GM19240 (cell line): Measurements from ENCODE around the gene TOP2A.
"Not testable (repeated sequence)": the region's sequence is repeated elsewhere in the genome, so short reads cannot be mapped to it uniquely, and the experiment has no call there.

Source experiments
- DNase-seq: peaks from one replicate; pipeline ENCODE4 v3.0.0; 2011; ENCODE audit warnings: low spot score; ENCODE audit not compliant: insufficient read length

The TOP2A gene

GRCh38 chr17:40432864-40433528 lies 15.3 kb upstream of the TOP2A start:
- no peak for DNase-seq

- DNase-seq, result no peak
Observed at GRCh38 chr17:40431231-40431602, 13.5 kb upstream of the TOP2A start.

GRCh38 chr17:40430272-40431230 lies 12.9 kb upstream of the TOP2A start:
- DNase-seq, result no peak

GRCh38 chr17:40427002-40427491 lies 9.4 kb upstream of the TOP2A start:
- DNase-seq, result no peak

- no peak for DNase-seq
Observed at GRCh38 chr17:40425741-40426140, 8.0 kb upstream of the TOP2A start.

- no peak for DNase-seq
Observed at GRCh38 chr17:40422990-40423633, 5.4 kb upstream of the TOP2A start.

- no peak for DNase-seq
Observed at GRCh38 chr17:40419559-40420331, 2.0 kb upstream of the TOP2A start.

GRCh38 chr17:40418428-40418706 lies 671 bp upstream of the TOP2A start:
- no peak for DNase-seq

- no peak for DNase-seq
Observed at GRCh38 chr17:40417258-40417608, 463 bp downstream of the TOP2A start.

- DNase-seq, result no peak
Observed at GRCh38 chr17:40416671-40417070, 1.0 kb downstream of the TOP2A start.

GRCh38 chr17:40415390-40415789 lies 2.3 kb downstream of the TOP2A start:
- no peak for DNase-seq

- not testable (repeated sequence) for DNase-seq
Observed at GRCh38 chr17:40414312-40414711, 3.4 kb downstream of the TOP2A start.

GRCh38 chr17:40412880-40413279 lies 4.8 kb downstream of the TOP2A start:
- no peak for DNase-seq

- no peak for DNase-seq
Observed at GRCh38 chr17:40411821-40412220, 5.9 kb downstream of the TOP2A start.

- no peak for DNase-seq
Observed at GRCh38 chr17:40410082-40410481, 7.6 kb downstream of the TOP2A start.

GRCh38 chr17:40409540-40409939 lies 8.2 kb downstream of the TOP2A start:
- DNase-seq, result not testable (repeated sequence)

GRCh38 chr17:40407460-40407859 lies 10.2 kb downstream of the TOP2A start:
- DNase-seq, result no peak

- no peak for DNase-seq
Observed at GRCh38 chr17:40404003-40404402, 13.7 kb downstream of the TOP2A start.

GRCh38 chr17:40402668-40403067 lies 15.0 kb downstream of the TOP2A start:
- DNase-seq, result no peak

GRCh38 chr17:40399185-40399584 lies 18.5 kb downstream of the TOP2A start:
- DNase-seq, result no peak

GRCh38 chr17:40386555-40386954 lies 31.1 kb downstream of the TOP2A start:
- not testable (repeated sequence) for DNase-seq

GRCh38 chr17:40382251-40382650 lies 35.4 kb downstream of the TOP2A start:
- DNase-seq, result no peak
